ENCODE measurements around the gene ELOVL6. TPM values are rescaled to one million over a fixed set of nuclear protein-coding genes. Genes with fewer than 3 reads are reported as not detected.
"Not testable (repeated sequence)": the region's sequence is repeated elsewhere in the genome, so short reads cannot be mapped to it uniquely, and the experiment has no call there.

ELOVL6 gene
- total RNA-seq, 1 experiment from 2014 or later = 38.7 TPM

- POLR2A ChIA-PET = no interaction called here
Measured at GRCh38 chr4:110084154-110084553, 114.3 kb downstream of the ELOVL6 start.

GRCh38 chr4:110078148-110078547 lies 120.3 kb downstream of the ELOVL6 start:
- H3K9me3 ChIP-seq (ENCODE audit: control insufficient read depth in 1 of 2, insufficient read depth in 1 of 2, low read depth in 1 of 2, low read length in 2 of 2); H3K4me3 ChIP-seq (replicated peaks in 1 of 2; ENCODE audit: low read depth in 1 of 2, low read length in 2 of 2); H3K4me2 ChIP-seq (ENCODE audit: low read length); H3K4me1 ChIP-seq (ENCODE audit: control insufficient read depth in 1 of 2, insufficient read depth in 2 of 2, low read length in 2 of 2); RAD21 ChIA-PET (ENCODE audit: low non-redundant PET in 1 of 2, low total read pairs in 2 of 2, uncharacterized antibody in 2 of 2, unreplicated experiment in 2 of 2); H2AFZ ChIP-seq (ENCODE audit: low read depth, low read length, poor library complexity, severe bottlenecking); H3K79me2 ChIP-seq (ENCODE audit: insufficient read depth, low read length); H4K20me1 ChIP-seq (ENCODE audit: insufficient read depth); DNase-seq (ENCODE audit: low read depth, low spot score); POLR2A ChIA-PET; intact Hi-C loops (cut with micrococcal nuclease); H3K9me2 ChIP-seq (ENCODE audit: insufficient read depth); H3K27ac ChIP-seq (ENCODE audit: low read depth, low read length); H3K27me3 ChIP-seq (ENCODE audit: insufficient read depth, low read length); ATAC-seq; CTCF ChIA-PET; BruUV-seq (replicated peaks); H3K9ac ChIP-seq (ENCODE audit: low read length); H3K36me3 ChIP-seq (ENCODE audit: control insufficient read depth in 1 of 2, insufficient read depth in 2 of 2, low read length in 2 of 2): not testable (repeated sequence)

More at GRCh38 chr4:110084154-110084553, 114.3 kb downstream of the ELOVL6 start:
- CTCF ChIA-PET = no interaction called here
- DNase-seq (ENCODE audit: low read depth, low spot score) (no peak), ATAC-seq (no peak)
- H4K20me1 ChIP-seq (ENCODE audit: insufficient read depth) = no peaks in the 10 kb centered on the region
- H3K9me2 ChIP-seq (ENCODE audit: insufficient read depth) = no peaks in the 10 kb centered on the region
- no peak overlapping the region for H3K27ac ChIP-seq (ENCODE audit: low read depth, low read length)
- no peaks in the 10 kb centered on the region for H3K36me3 ChIP-seq (ENCODE audit: control insufficient read depth in 1 of 2, insufficient read depth in 2 of 2, low read length in 2 of 2)
- no TSS peak for BruUV-seq (replicated peaks)
- H3K4me1 ChIP-seq (ENCODE audit: control insufficient read depth in 1 of 2, insufficient read depth in 2 of 2, low read length in 2 of 2) = peaks cover 42 to 43% of the 10 kb centered on the region in 2 experiments
- no peaks in the 10 kb centered on the region for H3K27me3 ChIP-seq (ENCODE audit: insufficient read depth, low read length)
- RAD21 ChIA-PET (ENCODE audit: low non-redundant PET in 1 of 2, low total read pairs in 2 of 2, uncharacterized antibody in 2 of 2, unreplicated experiment in 2 of 2) = no interaction called here
- H3K4me3 ChIP-seq (replicated peaks in 1 of 2; ENCODE audit: low read depth in 1 of 2, low read length in 2 of 2) = no peak overlapping the region
- TF ChIP-seq ZFX (IDR thresholded peaks at IDR 0.05) = no peak
- TF ChIP-seq CEBPB (IDR thresholded peaks at IDR 0.05; ENCODE audit: low read depth) = no peak
- no peak for TF ChIP-seq CTCF (IDR thresholded peaks at IDR 0.05 in 2 of 3, conservative IDR thresholded peaks at IDR 0.05 in 1 of 3; ENCODE audit: borderline replicate concordance in 1 of 3, insufficient read depth in 1 of 3, low read depth in 2 of 3, low read length in 2 of 3)
- TF ChIP-seq REST (IDR thresholded peaks at IDR 0.05; ENCODE audit: low read depth) = no peak
- TF ChIP-seq YY1 (IDR thresholded peaks at IDR 0.05; ENCODE audit: extremely low read depth, insufficient replicate concordance, low read depth, low read length) = no peak
- TF ChIP-seq SP1 (IDR thresholded peaks at IDR 0.05; ENCODE audit: low read depth) = no peak
- TF ChIP-seq JUND (IDR thresholded peaks at IDR 0.05) = no peak
- TF ChIP-seq MAX (IDR thresholded peaks at IDR 0.05) = no peak
- no peak for TF ChIP-seq CBX3 (IDR thresholded peaks at IDR 0.05; ENCODE audit: low read depth)
- intact Hi-C loops (cut with micrococcal nuclease) = no loop called here
- no peaks in the 10 kb centered on the region for H3K79me2 ChIP-seq (ENCODE audit: insufficient read depth, low read length)
- H3K4me2 ChIP-seq (ENCODE audit: low read length) = no peak overlapping the region
- no peaks in the 10 kb centered on the region for H3K9me3 ChIP-seq (ENCODE audit: control insufficient read depth in 1 of 2, insufficient read depth in 1 of 2, low read depth in 1 of 2, low read length in 2 of 2)
- no peak overlapping the region for H2AFZ ChIP-seq (ENCODE audit: low read depth, low read length, poor library complexity, severe bottlenecking)
- no peak overlapping the region for H3K9ac ChIP-seq (ENCODE audit: low read length)

- H3K9me3 ChIP-seq (ENCODE audit: control insufficient read depth in 1 of 2, insufficient read depth in 1 of 2, low read depth in 1 of 2, low read length in 2 of 2); DNase-seq (ENCODE audit: low read depth, low spot score); intact Hi-C loops (cut with micrococcal nuclease); H3K9me2 ChIP-seq (ENCODE audit: insufficient read depth); RAD21 ChIA-PET (ENCODE audit: low non-redundant PET in 1 of 2, low total read pairs in 2 of 2, uncharacterized antibody in 2 of 2, unreplicated experiment in 2 of 2); H3K36me3 ChIP-seq (ENCODE audit: control insufficient read depth in 1 of 2, insufficient read depth in 2 of 2, low read length in 2 of 2); ATAC-seq; H3K27me3 ChIP-seq (ENCODE audit: insufficient read depth, low read length); H3K4me3 ChIP-seq (replicated peaks in 1 of 2; ENCODE audit: low read depth in 1 of 2, low read length in 2 of 2); H3K4me2 ChIP-seq (ENCODE audit: low read length); H3K27ac ChIP-seq (ENCODE audit: low read depth, low read length); CTCF ChIA-PET; H3K4me1 ChIP-seq (ENCODE audit: control insufficient read depth in 1 of 2, insufficient read depth in 2 of 2, low read length in 2 of 2); H3K79me2 ChIP-seq (ENCODE audit: insufficient read depth, low read length); BruUV-seq (replicated peaks); H4K20me1 ChIP-seq (ENCODE audit: insufficient read depth); POLR2A ChIA-PET; H2AFZ ChIP-seq (ENCODE audit: low read depth, low read length, poor library complexity, severe bottlenecking); H3K9ac ChIP-seq (ENCODE audit: low read length): not testable (repeated sequence)
Measured at GRCh38 chr4:110076828-110077227, 121.6 kb downstream of the ELOVL6 start.
